ENCODE results near the gene ZNF264. TPM values are rescaled to one million over a fixed set of nuclear protein-coding genes. Genes with fewer than 3 reads are reported as not detected.

Gene ZNF264
- total RNA-seq: 34.3 and 45.7 TPM in 2 replicates

DNA sequence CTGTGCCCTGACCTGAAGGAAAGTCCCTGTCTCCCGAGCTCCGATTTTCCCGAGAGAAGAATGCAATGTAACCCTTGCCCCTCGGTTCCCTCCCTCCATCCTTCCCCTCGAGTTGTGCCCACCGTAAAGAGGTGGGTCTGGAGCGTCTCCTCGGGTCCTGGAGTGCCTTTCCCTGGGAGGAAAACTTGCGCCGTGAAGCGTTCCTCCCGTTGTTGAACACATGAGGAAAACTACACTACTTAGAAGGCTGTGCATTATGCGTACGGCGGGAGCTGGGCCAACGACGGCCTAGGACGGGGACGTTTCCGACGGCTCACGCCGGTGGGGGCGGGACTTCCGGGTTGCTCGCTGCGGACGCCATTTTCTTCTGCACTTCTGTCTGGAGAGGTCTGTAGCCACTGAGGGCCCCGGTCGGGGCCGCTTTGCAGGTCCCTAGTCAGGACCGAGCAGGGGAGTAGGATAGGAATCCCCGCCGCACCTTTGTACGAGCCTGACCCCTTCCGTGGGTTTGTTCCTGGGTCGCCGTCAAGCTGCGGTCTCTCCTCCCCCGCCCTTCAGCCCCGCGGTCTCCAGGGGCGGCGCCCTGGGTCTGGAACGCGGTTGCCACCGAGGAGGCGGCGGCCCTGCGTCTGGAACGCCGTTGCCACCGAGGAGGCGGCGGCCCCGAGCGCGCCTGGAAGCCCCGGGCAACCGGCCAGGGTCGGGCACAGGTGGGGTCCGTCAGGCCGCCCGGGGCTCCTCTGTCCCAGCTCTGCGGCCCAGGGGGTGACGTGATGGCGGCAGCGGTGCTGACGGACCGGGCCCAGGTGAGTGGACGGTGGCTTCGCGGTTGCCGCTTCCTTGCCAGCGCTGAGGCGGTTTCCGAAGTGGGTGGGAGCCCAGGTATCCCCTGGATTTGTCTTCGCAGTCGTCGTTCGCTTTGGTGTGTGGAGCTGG, at the start of gene ZNF264:
Gene ZNF264, plus strand, starts transcription at position 360 of the 936 bp plus-strand sequence. Its CDS starts 414 bp downstream, at position 774.

DNA sequence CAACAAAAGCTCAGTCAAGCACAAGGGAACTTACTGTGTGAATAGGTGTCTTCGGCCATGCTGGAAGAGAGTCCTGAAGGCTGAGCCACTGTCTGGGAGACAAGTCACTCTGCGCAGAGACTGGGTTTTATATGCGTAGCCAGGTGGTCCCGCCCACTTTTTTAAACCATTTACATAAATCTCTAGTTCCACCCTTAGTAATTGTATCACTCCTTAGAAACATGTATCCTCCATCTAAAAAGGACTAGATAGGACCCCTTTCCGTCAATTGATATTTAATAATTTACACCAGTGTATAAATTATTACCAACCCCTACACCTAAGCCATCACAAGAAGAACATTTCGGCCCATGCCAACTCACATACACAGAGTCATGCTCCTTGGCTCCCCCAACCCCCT, 23.9 kb upstream of the ZNF264 start, which contains the start of gene DUXA:
Gene DUXA, minus strand, starts transcription at position 101 of the 400 bp plus-strand sequence. Its CDS starts 42 bp downstream, at position 59.

DNA sequence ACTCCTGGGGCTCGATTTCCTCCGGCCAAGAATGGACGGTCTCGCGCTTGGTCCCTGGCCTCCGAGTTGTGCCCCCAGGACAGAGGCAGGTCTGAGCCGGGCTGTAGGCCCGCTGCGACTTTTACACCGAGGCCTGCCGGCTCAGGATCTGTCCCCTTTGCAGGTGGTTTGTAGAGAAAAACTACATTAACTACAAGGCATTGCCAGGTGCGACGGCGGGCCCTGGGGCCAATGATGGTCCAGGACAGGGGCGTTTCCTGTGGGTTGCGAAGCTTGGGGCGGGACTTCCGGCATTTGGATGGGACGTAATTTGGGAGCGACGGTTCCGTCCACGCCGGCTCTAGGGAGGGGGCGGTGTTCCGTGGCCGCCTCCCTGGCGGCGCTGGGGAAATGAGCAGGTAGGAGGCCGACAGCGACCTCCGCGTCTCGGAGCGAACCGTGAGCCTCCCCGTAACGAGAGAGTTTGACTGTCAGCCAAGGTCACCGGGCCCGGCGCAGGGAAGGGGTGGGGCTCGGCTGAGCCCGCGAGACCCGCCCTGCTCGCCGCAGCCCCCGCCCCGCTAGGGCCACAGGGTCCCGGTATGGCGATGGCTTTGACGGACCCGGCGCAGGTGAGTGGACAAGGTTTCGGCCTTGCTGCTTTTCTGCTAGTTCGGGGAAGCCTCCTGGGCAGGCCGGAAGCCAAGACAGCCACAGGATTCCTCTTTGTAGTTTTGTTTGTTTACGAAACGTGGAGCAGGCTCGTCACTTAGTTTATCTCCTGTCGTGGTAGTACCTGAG, 49.2 kb downstream of the ZNF264 start, which contains the start of gene ZNF805:
Gene ZNF805, plus strand, starts transcription at position 322 of the 780 bp plus-strand sequence. Its CDS starts 260 bp downstream, at position 582.

Other genes with a start within 250 kb of the ZNF264 start
- not detected in 2 replicates for gene USP29, start 71.5 kb upstream of the ZNF264 start, total RNA-seq
- not detected in 2 replicates for gene ZIM3, start 46.3 kb upstream of the ZNF264 start, total RNA-seq
- not detected in 2 replicates for gene DUXA, start 24.0 kb upstream of the ZNF264 start, total RNA-seq
- gene AURKC, start 39.5 kb downstream of the ZNF264 start, total RNA-seq: 0.25 and 1.00 TPM in 2 replicates
- gene ZNF805, start 49.1 kb downstream of the ZNF264 start, total RNA-seq: 20.7 and 36.6 TPM in 2 replicates
- gene ZNF460, start 89.0 kb downstream of the ZNF264 start, total RNA-seq: 56.3 and 77.2 TPM in 2 replicates
- 9.4 and 12.1 TPM in 2 replicates for gene ZNF543, start 129.0 kb downstream of the ZNF264 start, total RNA-seq
- 9.9 and 11.4 TPM in 2 replicates for gene ZNF304, start 159.8 kb downstream of the ZNF264 start, total RNA-seq
- 12.7 and 15.1 TPM in 2 replicates for gene TRAPPC2B, start 172.1 kb downstream of the ZNF264 start, total RNA-seq
- gene ZNF547, start 172.1 kb downstream of the ZNF264 start, total RNA-seq: 3.2 and 4.1 TPM in 2 replicates
- gene ZNF548, start 198.4 kb downstream of the ZNF264 start, total RNA-seq: 22.1 and 26.4 TPM in 2 replicates
- gene ZNF17, start 219.7 kb downstream of the ZNF264 start, total RNA-seq: 13.7 and 14.0 TPM in 2 replicates
- gene ZNF749, start 243.8 kb downstream of the ZNF264 start, total RNA-seq: 8.4 and 9.0 TPM in 2 replicates

All from uterine smooth muscle cell (primary cell).